Heart left ventricle (tissue), 13 donors: Measurements from ENCODE around the gene CEP89.

Experiments used
- POLR2A ChIP-seq, 2 donors: fragments of 450-650 bp; IDR thresholded peaks; one replicate each; pipeline ENCODE4 v1.6.1; 2017; ENCODE audit warnings: antibody characterized with exemption in 2 of 2, mild to moderate bottlenecking in 2 of 2, moderate library complexity in 2 of 2
- TF ChIP-seq, protein P1 (sequence below), 12 donors: fragments of 200-600 bp; sonication (generic) in 4 of 12; IDR thresholded peaks; one replicate each; pipeline versions ENCODE4 v1.5.0 to v1.8.0; 2018 to 2022; ENCODE audit warnings: antibody characterized with exemption in 12 of 12, mild to moderate bottlenecking in 5 of 12
- donor health status: ischemic (EF 13 %, LVEDD 7.1; RV severe dilation, severe dysfunction).
- donor health status: DM: no; HTN: yes; CAD: no.
- donor health status: DM: no; HTN: no; CAD: no.
- donor health status: ischemic (EF 25% LVEDD 6.9; RV normal size, moderate dysfunction).
- donor health status: ischemic (EF 25% LVEDD 5.7; RV mildly dilated, moderate dysfunction).
- donor health status: ischemic (EF 35%, LVEDD 5.7; RV mildly dilated, moderate dysfunction).
- donor health status: nonischemic (EF 11% LVEDD 7.7; RV severe dilation, severe dysfunction).
- donor health status: DM: yes; HTN: yes; CAD: no.
- donor health status: PGD.
- donor health status: ischemic (EF 29% LVEDD 5.4; RV normal size, mild dysfunction).
- donor health status: nonischemic (EF 23%, LVEDD 6.1; RV moderate dilation, normal function).

DNA sequence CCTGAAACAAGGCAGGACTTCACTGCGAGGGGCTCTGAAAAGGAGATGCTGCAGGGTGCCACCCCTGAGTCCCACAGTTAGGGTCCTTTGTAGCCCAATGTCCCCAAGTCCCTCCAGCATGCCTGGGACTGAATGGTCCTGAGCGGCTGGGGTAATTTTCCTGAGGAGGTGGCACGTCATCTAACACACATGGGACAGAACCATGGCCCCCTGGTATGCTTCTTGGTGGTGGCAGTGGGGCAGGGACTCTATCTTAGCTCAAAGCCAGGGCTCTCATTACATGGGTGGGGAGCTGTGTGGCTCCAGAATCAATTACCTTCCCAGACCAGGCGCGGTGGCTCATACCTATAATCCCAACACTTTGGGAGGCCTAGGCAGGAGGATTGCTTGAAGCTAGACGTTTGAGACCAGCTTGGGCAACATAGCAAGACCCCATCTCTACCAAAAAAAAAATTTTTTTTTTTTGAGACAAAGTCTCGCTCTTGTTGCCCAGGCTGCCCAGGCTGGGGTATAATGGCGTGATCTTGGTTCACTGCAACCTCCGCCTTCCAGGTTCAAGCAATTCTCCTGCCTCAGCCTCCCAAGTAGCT is 94.3 kb downstream of the CEP89 start:
- TF ChIP-seq POLR2A (IDR thresholded peaks at IDR 0.05) = no peak
- TF ChIP-seq, protein P1, sequence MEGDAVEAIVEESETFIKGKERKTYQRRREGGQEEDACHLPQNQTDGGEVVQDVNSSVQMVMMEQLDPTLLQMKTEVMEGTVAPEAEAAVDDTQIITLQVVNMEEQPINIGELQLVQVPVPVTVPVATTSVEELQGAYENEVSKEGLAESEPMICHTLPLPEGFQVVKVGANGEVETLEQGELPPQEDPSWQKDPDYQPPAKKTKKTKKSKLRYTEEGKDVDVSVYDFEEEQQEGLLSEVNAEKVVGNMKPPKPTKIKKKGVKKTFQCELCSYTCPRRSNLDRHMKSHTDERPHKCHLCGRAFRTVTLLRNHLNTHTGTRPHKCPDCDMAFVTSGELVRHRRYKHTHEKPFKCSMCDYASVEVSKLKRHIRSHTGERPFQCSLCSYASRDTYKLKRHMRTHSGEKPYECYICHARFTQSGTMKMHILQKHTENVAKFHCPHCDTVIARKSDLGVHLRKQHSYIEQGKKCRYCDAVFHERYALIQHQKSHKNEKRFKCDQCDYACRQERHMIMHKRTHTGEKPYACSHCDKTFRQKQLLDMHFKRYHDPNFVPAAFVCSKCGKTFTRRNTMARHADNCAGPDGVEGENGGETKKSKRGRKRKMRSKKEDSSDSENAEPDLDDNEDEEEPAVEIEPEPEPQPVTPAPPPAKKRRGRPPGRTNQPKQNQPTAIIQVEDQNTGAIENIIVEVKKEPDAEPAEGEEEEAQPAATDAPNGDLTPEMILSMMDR (IDR thresholded peaks at IDR 0.05) = no peak
